HG03378 (cell line): ENCODE data around the gene ARSD.
A peak's percentile ranks its signal among the peaks of the same experiment; 100 is the strongest.
"Not testable (repeated sequence)": the region's sequence is repeated elsewhere in the genome, so short reads cannot be mapped to it uniquely, and the experiment has no call there.

ENCODE experiments used
- ATAC-seq: cut with Tn5 transposase; IDR thresholded peaks from one replicate; pipeline ENCODE4 v1.9.1; 2021; ENCODE audit warnings: mild to moderate bottlenecking, moderate library complexity; ENCODE audit not compliant: unreplicated experiment

Gene ARSD

DNA sequence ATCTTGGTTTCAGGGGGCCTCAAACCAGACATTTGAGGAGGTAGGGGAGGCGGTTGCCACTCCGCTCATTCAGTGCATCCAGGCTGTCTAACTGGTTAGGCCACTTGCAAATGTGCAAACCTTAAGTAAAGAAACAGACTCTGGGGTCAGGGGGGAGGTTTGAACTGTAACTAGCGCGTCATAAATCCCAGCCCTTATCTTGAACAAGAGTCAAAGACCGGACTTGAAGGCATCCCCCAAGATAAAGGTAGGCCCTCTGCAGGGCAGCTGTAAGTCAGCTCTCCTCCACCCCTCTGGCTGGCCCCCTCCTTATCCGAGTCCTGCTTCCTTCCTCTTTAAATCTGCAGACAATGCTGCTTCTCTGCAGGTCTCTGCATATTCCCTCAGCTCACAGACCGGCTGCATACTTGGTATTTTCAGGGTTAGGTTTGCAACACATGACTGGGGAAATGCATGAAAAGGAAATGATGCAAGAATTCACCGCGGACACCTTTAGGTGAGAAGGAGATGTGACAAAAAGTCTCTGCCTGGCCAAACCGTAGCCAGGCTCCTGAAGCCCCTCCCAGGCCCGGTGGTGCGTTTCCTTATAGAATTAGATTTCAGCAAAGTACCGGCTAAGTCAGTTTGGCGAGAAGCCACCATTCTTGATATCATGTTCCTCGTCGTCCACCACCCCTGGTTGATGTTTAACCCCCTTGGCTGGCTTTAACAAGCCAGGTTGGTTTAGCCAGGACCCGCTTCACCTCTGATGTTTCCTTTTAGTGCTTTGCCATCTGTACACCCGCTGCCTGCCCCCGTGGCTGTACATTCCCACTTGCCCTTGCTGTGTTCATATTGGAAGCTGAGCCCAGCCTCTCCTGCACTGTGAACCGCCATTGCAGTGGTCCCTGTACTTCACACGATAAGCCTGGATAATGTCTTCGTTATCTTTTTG, 31.2 kb downstream of the ARSD start:
- ATAC-seq = peak; percentile 53

DNA sequence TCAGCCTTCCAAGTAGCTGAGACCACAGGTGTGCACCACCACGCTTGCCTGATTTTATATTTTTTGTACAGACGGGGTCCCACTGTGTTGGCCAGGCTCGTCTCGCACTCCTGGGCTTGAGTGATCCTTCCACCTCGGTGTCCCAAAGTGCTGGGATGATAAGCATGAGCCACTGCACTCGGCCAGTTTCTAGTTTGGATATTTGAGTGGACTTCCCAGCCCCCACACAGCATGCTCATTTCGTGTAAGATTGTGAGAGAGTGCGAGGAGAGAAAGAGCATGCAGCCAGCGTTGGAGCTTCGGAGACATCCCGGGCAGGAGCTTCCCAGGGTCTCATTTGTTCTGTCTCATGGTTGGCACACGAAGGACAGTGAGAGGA, 31.8 kb downstream of the ARSD start:
- no peak for ATAC-seq

DNA sequence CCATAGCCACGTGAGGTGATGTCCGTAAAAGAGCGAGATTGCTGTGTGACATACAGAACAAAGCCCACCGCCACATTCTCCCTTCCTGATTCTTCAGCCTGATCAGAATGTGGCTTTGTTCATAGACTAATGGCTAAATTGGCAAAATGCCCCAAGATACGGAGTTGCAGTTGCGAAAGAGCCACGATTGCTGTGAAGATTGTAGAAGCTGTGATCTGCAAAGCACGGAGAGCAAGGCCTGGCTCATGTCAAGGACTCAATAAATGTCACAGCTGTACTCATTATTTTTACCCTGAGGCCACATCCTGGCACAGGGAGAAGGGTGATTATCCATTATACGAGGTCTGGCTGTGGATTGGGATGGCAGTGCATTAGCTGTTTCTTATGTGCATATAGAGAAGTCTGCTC, 34.2 kb downstream of the ARSD start:
- no peak for ATAC-seq

DNA sequence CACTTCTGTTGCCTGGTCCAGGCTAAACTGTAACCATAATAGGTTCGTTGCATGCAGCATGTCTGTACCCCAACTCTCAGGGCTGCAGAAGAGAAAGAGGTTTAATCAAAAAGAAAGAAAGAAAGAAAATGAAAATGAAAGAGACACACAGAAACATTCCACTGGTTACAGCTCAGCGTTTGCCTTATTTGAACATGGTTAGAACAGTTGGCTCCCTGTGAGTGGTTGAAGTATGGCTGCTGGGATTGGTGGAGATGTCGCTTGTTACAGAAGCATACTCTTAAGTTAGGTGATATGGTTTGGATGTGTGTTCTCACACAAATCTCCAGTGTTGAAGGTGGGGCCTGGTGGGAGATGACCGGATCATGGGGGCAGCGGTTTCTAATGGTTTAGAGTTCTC, 36.3 kb downstream of the ARSD start:
- ATAC-seq = no peak

DNA sequence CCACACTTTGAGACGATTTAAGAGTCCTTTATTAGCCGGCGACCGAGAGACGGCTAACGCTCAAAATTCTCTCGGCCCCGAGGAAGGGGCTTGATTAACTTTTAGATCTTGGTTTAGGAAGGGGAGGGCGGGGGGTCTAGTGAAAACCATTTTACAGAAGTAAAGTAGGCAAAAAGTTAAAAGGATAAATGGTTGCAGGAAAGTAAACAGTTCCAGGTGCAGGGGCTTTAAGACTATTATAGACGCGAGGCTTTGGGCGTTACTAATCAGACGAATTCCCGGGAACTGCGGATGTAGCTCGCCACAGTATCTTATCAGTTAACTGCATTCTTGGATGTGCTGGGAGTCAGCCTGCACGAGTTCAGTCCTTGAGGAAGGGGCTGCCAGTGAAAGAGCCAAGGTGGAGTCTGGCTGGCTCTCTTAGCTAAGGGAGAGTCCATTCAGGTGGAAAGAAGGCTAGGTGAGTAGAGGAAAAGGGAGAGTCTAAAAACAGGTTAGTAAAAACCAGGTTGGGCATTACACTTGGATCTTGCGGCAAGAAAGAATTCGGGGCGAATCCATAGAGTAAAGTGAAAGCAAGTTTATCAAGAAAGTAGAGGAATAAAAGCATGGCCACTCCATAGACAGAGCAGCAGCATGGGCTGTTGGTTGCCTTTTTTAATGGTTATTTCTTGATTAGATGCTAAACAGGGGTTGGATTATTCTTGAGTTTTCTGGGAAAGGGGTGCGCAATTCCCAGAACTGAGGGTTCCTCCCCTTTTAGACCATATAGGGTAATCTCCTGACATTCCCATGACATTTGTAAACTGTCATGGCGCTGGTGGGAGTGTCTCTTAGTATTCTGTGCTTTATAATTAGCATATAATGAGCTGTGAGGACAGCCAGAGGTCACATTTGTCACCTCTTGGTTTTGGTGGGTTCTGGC, 38.3 kb downstream of the ARSD start:
- not testable (repeated sequence) for ATAC-seq

DNA sequence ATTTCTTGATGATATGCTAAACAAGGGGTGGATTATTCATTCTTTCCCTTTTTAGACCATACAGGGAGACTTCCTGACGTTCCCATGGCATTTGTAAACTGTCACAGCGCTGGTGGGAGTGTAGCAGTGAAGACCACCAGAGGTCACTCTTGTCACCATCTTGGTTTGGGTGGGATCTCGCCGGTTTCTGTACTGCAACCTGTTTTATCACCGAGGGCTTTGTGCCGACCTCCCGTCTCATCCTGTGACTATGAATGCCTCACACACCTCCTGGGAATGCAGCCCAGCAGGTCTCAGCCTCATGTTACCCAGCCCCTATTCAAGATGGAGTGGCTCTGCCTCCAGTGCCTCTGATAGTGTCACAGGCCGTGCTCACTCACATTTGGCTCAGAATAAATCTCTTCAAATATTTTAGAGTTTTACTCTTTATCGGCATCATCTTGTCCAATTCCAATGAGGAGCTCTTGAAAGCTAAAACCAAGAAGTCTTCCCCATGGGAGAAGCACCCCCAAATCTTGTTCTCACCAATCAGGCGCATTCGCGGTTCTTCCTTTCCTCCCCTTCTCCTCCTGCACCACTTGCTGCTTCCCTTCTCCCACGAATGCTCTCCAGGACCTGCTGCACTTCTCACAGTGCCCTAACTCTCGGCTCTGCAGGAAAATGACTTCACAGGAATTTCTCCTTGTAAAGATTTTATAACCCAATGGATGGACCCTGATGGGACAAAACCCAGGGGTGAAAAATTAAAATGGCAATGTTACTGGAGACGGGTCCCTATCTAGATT, 39.2 kb downstream of the ARSD start:
- ATAC-seq = not testable (repeated sequence)

DNA sequence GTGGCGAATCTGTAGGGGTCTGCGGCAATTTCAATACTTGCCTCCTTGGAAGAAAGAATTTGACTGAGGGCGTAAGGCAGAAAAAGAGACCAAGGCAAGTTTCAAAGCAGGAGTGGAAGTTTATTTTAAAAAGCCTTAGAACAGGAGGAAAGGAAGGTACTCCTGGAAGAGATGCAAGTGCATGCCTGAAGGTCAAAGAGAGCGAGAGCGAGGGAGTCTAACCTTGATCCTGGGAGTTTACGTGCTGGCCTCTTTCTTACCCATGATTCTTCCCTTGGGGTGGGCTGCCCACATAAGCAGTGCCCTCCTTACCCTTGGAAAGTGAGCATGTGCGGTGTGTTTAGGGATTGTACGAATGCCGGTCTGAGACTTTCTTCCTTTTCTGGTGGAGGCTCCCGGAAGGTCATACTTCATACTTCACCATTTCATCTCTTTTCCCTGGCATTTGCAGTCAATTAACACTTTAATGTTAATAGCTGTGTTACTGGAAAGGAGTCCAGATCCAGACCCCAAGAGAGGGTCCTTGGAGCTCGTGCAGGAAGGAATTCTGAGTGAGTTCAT, 40.0 kb downstream of the ARSD start:
- ATAC-seq = no peak

DNA sequence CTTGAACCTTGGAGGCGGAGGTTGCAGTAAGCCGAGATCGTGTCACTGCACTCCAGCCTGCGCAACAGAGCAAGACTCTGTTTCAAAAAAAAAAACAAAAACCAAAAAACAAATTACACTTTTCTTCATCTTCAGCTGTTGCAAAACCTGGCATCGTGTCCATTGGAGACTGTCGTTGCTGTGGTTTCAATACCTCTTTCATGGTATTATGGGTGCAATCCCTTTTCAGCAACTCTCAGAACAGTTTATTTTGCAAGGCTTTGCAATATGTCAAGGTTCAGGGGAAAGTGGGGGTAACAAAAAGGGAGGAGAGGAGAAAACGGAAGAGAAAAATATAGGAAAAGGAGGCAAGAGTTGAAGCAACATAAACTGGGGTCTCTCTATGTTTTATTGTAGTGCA, 40.8 kb downstream of the ARSD start:
- no peak for ATAC-seq

DNA sequence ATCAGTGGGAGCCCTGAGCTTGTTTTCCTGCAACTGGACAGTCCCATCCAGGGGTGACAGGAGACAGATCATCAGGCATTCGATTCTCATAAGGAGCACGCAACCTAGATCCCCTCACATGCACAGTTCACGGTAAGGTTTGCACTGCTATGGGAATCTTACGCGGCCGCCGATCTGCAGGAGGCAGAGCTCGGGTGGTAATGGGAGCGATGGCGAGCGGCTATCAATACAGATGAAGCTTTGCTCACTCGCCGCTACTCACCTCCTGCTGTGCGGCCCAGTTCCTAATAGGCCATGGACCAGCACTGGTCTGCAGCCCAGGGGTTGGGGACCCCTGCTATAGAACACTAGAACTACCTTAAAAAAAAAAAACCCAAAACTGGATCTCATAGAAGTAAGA, 45.4 kb downstream of the ARSD start:
- ATAC-seq = no peak

DNA sequence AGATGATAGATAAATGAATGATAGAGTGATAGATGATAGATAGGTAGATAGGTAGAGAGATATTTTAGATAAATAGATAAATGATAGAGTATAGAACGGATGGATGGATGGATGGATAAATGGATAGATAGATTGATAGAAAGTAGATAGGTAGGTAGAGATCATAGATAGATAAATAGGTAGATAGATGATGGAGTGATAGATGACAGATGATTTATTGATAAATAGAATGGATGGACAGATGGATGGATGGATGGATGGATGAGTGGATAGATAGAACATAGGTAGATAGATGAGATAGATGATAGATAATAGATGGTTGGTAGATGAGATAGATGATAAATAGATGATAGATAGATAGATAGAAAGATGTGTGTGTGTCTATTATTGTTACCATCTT, 49.5 kb downstream of the ARSD start:
- no peak for ATAC-seq

DNA sequence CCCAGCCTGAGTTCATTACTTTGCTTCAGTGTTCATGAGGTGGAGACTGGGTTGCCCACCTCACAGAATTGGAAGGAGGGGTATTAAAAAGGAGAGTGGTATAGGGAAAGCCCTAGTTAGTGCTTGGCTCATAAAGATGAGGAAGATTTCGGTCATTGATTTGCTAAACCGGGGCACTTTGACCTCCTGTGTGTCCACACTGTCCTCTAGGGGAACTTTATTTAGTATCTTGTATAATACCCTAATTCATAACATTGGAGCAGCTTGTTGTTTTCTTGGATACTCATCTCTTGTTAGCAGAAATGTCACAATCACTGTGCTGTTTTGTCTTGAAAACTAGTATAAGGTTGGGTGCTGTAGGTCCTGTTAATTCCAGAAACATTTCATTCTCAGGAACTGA, 50.6 kb downstream of the ARSD start:
- no peak for ATAC-seq

DNA sequence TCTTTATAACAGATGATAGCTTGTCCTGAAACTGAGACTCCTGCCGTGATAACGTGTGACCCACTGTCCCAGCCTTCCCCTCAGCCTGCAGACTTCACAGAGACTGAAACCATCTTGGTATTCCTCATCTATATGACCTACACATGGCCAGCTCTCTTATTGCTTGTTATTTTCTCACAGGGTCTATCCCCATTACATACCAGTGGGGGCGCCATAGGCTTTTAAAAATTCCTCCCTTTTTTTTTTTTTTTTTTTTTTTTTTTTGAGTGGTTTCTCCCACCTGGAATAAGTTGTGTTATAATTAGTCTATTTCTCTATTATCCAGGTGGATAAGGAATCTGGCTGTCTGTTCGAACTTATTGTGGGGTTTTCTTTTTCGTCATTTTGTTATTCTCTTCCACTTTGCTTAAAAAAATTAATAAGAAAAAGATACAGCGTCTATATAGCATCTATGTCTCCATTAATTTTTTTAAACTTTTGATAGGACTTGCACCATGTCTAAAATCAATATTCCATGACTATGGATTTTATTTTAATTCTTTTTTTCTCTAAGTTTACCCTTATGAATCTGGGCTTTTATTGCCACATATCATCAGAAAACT, 53.2 kb downstream of the ARSD start:
- no peak for ATAC-seq

DNA sequence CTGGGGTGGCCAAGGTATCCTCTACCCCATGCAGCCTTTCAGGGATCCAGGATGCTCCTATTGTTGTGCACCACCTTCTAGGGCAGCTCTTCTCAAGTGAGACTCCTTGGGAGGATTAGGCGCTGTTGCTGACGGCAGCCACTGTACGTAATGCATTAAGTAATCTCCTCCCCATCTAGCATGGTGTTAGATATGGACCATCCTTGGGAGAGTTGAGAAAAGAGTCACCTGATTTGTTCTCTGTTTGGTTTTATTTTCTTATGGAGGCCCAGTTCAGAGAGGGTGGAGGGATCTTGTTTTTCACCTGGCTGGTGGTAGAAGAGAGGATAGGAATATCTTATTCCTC, 54.0 kb downstream of the ARSD start:
- no peak for ATAC-seq

DNA sequence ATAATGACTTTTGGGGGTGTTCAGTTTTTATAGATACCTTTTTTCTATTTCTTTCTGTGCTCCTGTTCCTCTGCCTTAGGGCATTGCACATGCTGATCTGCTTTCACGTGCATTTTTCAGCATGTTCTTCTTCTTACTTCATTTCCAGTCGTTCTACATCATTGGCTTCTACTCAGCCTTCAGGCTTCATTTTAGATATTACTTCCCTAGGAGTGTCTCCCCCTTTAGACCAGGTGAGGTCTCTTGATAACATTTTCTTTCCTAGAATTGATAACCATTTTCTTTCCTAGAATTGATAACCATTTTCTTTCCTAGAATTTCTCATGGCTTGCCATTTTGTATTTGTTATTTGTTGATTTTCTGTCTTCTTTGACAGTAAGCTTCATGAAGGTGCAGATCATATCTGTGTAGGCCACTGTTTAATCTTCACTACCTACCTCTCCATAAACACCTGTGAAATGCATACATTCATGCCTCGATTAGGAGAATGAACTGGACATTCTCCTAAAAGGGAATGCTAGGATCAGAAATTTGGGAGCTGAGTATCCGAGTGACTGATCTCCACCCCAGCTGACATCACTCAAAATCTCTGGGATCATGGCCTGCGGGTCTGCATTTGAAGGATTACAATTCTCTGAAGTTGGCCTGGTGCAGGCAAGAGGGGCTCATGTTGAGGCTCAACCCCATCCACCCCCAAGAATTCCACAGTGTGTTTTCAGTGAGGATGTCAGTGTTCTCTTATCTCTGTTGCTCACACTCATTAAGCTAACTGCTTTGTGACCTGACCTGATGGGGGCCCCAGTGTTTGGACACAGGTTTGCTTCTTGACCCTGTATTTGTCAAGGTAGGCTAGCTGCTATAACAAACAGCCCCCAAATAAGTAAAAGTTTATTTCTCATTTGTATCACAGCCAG, 54.7 kb downstream of the ARSD start:
- no peak for ATAC-seq

DNA sequence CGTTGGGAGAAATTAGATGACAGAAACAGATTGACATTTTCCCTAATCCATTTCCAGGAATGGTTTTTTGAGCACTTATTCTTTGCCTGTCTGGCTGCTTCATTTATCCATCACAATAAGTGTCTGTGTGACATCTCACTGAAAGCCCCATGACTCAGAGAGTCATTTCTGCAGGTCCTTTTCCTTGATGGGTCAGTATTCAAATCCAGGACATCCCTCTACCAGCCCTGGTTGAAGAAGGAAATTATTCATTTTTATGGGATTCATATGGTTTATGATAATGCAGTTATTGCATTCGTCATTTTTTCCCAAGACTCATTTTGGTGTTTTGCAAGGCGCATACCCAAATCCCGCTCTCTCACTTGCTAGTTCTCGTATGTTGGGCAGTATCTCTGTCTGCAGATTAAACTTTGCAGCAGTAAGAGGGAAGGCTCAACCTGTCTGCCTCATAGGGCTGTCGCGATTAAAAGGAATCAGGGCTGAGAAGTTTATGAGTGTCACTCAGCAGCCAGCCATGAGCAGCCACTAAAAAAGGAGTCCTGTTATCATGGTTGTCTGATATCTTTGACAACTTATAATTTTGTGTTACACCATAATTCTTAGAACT, 56.4 kb downstream of the ARSD start:
- no peak for ATAC-seq

DNA sequence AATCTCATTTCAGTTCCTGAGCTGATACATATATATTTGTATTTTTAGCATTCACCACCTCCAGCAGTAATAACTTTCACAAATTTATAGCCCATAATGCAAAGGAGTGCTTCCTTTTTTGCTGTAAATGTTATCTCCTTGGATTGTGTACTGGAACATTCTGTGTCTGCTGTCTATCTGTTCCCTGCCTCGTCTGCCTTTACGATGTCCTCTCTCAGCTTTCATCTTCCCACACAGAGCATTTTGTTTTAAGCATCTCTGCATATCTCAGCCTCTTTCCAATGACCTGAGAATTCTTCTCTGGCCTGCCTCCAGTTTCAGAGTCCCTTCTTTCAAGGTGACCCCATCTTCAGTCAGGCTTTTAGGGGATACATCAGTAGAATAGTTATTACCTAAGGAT, 57.3 kb downstream of the ARSD start:
- no peak for ATAC-seq

DNA sequence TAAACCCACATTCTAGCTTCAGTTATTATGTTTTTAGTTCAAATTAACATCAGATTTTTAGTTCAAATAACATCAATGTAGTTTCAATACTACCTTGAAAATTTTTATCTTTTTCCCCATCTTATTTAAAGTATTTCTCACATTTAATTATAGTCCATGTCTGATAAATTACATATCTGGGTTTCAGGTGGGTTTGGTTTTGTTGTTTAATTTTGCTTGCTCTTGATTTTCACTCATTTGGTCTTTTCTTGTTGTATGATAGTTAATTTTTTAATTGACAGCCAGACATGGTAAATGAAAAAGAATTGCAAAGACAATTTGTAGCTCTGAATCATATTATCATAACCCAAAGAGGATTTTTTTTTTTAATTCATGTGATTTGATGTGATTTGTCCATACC, 58.5 kb downstream of the ARSD start:
- ATAC-seq = no peak

DNA sequence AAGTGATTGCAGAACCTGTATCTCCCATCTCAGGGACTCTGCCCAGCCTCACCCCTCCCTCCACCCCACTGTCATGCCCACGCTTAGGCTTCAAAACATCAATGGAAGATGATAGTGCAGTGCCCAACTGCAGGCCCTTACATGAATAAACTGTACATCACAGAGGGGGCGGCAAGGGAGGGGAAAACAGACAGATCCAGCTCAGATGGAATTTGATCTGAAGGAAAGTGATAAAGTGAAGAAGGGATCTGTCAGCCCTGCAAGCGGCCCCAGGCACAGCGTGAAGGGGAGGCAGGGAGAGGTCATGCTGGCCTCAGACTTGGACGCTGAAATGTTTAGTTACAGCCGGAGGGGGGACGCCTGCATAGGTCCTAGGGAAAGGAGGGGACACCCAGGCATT, 61.9 kb downstream of the ARSD start:
- ATAC-seq = no peak

DNA sequence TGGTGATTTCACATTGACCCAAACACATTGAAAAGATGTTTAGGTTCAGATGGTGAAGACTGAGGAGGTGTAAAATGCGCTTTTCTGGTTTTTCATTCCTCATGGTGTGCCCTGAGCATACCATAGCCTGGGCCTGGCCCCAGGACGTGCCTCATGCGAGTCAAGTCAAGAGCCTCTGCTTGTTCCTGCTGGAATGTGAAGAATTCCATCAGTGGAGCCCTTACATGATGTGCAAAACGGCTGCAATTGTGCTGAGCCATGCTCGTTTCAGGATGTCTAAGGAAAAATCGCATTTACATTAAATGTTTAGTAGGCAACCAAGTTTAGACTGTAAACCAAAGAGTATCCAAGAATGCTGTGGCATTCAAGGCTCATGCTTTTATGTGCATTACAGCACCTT, 65.5 kb downstream of the ARSD start:
- no peak for ATAC-seq
